ENCODE measurements around the gene NHEJ1. TPM values are rescaled to one million over a fixed set of nuclear protein-coding genes. Genes with fewer than 3 reads are reported as not detected.

NHEJ1 gene
- total and polyA plus RNA-seq, 2 of the 13 experiments (the other 11 are each of a cell fraction or from before 2014, with no cell fraction given): 30.0 to 30.7 TPM

DNA sequence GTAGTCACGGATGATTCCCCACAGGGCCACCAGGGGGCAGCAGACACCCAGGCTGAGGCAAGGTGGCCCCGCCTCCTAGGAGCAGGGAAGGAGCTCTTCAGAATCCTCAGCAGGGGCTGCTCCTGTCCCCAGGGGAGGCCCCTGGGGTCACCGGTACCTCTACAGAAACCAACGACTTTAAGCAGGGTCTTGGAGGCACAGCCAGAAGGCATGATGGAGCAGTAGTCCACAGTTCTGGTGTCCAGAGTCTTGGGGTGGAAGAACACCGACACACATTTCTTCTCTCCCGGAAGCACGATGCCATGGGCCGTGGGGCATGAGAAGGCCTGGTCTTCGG, 130.8 kb downstream of the NHEJ1 start (continued):
- TF ChIP-seq KAT2B (IDR thresholded peaks at IDR 0.05; ENCODE audit: borderline replicate concordance, low read depth, low read length) (no peak), ZNF33A (CRISPR knock-in tag; IDR thresholded peaks at IDR 0.05; ENCODE audit: borderline replicate concordance) (no peak), SIX4 (CRISPR knock-in tag; IDR thresholded peaks at IDR 0.05) (no peak), RBFOX2 (IDR thresholded peaks at IDR 0.05; ENCODE audit: low read depth, low read length) (no peak), MEIS1 (CRISPR knock-in tag; IDR thresholded peaks at IDR 0.05; ENCODE audit: borderline replicate concordance) (no peak), ZNF75D (CRISPR knock-in tag; IDR thresholded peaks at IDR 0.05; ENCODE audit: borderline replicate concordance) (no peak), POLR2G (IDR thresholded peaks at IDR 0.05; ENCODE audit: low read depth, low read length) (no peak), TOPORS (CRISPR knock-in tag; IDR thresholded peaks at IDR 0.05) (no peak), TGIF2 (CRISPR knock-in tag; IDR thresholded peaks at IDR 0.05) (no peak), ZNF7 (CRISPR knock-in tag; IDR thresholded peaks at IDR 0.05) (no peak), ZSCAN30 (CRISPR knock-in tag; IDR thresholded peaks at IDR 0.05) (no peak), MATR3 (CRISPR knock-in tag; IDR thresholded peaks at IDR 0.05) (no peak), ZNF644 (CRISPR knock-in tag; IDR thresholded peaks at IDR 0.05; ENCODE audit: low read depth) (no peak), JARID2 (CRISPR knock-in tag; IDR thresholded peaks at IDR 0.05; ENCODE audit: insufficient replicate concordance) (peak; percentile 94)
- TF ChIP-seq, protein P1, sequence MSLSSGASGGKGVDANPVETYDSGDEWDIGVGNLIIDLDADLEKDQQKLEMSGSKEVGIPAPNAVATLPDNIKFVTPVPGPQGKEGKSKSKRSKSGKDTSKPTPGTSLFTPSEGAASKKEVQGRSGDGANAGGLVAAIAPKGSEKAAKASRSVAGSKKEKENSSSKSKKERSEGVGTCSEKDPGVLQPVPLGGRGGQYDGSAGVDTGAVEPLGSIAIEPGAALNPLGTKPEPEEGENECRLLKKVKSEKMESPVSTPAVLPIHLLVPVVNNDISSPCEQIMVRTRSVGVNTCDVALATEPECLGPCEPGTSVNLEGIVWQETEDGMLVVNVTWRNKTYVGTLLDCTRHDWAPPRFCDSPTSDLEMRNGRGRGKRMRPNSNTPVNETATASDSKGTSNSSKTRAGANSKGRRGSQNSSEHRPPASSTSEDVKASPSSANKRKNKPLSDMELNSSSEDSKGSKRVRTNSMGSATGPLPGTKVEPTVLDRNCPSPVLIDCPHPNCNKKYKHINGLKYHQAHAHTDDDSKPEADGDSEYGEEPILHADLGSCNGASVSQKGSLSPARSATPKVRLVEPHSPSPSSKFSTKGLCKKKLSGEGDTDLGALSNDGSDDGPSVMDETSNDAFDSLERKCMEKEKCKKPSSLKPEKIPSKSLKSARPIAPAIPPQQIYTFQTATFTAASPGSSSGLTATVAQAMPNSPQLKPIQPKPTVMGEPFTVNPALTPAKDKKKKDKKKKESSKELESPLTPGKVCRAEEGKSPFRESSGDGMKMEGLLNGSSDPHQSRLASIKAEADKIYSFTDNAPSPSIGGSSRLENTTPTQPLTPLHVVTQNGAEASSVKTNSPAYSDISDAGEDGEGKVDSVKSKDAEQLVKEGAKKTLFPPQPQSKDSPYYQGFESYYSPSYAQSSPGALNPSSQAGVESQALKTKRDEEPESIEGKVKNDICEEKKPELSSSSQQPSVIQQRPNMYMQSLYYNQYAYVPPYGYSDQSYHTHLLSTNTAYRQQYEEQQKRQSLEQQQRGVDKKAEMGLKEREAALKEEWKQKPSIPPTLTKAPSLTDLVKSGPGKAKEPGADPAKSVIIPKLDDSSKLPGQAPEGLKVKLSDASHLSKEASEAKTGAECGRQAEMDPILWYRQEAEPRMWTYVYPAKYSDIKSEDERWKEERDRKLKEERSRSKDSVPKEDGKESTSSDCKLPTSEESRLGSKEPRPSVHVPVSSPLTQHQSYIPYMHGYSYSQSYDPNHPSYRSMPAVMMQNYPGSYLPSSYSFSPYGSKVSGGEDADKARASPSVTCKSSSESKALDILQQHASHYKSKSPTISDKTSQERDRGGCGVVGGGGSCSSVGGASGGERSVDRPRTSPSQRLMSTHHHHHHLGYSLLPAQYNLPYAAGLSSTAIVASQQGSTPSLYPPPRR (CRISPR knock-in tag; IDR thresholded peaks at IDR 0.05; ENCODE audit: borderline replicate concordance): 0 out of 2 replicates have a peak, but pooled peaks have one; percentile 9
- TF ChIP-seq, protein P2, sequence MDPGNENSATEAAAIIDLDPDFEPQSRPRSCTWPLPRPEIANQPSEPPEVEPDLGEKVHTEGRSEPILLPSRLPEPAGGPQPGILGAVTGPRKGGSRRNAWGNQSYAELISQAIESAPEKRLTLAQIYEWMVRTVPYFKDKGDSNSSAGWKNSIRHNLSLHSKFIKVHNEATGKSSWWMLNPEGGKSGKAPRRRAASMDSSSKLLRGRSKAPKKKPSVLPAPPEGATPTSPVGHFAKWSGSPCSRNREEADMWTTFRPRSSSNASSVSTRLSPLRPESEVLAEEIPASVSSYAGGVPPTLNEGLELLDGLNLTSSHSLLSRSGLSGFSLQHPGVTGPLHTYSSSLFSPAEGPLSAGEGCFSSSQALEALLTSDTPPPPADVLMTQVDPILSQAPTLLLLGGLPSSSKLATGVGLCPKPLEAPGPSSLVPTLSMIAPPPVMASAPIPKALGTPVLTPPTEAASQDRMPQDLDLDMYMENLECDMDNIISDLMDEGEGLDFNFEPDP (CRISPR knock-in tag; conservative IDR thresholded peaks at IDR 0.05): no peak
- TF ChIP-seq, protein P3, sequence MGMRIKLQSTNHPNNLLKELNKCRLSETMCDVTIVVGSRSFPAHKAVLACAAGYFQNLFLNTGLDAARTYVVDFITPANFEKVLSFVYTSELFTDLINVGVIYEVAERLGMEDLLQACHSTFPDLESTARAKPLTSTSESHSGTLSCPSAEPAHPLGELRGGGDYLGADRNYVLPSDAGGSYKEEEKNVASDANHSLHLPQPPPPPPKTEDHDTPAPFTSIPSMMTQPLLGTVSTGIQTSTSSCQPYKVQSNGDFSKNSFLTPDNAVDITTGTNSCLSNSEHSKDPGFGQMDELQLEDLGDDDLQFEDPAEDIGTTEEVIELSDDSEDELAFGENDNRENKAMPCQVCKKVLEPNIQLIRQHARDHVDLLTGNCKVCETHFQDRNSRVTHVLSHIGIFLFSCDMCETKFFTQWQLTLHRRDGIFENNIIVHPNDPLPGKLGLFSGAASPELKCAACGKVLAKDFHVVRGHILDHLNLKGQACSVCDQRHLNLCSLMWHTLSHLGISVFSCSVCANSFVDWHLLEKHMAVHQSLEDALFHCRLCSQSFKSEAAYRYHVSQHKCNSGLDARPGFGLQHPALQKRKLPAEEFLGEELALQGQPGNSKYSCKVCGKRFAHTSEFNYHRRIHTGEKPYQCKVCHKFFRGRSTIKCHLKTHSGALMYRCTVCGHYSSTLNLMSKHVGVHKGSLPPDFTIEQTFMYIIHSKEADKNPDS (CRISPR knock-in tag; IDR thresholded peaks at IDR 0.05): no peak
- TF ChIP-seq, protein P4, sequence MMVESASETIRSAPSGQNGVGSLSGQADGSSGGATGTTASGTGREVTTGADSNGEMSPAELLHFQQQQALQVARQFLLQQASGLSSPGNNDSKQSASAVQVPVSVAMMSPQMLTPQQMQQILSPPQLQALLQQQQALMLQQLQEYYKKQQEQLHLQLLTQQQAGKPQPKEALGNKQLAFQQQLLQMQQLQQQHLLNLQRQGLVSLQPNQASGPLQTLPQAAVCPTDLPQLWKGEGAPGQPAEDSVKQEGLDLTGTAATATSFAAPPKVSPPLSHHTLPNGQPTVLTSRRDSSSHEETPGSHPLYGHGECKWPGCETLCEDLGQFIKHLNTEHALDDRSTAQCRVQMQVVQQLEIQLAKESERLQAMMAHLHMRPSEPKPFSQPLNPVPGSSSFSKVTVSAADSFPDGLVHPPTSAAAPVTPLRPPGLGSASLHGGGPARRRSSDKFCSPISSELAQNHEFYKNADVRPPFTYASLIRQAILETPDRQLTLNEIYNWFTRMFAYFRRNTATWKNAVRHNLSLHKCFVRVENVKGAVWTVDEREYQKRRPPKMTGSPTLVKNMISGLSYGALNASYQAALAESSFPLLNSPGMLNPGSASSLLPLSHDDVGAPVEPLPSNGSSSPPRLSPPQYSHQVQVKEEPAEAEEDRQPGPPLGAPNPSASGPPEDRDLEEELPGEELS (CRISPR knock-in tag; IDR thresholded peaks at IDR 0.05): no peak
- TF ChIP-seq, protein P5, sequence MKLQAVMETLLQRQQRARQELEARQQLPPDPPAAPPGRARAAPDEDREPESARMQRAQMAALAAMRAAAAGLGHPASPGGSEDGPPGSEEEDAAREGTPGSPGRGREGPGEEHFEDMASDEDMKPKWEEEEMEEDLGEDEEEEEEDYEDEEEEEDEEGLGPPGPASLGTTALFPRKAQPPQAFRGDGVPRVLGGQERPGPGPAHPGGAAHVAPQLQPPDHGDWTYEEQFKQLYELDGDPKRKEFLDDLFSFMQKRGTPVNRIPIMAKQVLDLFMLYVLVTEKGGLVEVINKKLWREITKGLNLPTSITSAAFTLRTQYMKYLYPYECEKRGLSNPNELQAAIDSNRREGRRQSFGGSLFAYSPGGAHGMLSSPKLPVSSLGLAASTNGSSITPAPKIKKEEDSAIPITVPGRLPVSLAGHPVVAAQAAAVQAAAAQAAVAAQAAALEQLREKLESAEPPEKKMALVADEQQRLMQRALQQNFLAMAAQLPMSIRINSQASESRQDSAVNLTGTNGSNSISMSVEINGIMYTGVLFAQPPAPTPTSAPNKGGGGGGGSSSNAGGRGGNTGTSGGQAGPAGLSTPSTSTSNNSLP (IDR thresholded peaks at IDR 0.05; ENCODE audit: low read depth, low read length): no peak

Measured in HepG2 (cell line).